A549 (cell line): Measurements from ENCODE around the gene GNE. TPM values are rescaled to one million over a fixed set of nuclear protein-coding genes. Genes with fewer than 3 reads are reported as not detected.
A peak's percentile ranks its signal among the peaks of the same experiment; 100 is the strongest.
"Not testable (repeated sequence)": the region's sequence is repeated elsewhere in the genome, so short reads cannot be mapped to it uniquely, and the experiment has no call there.

Source experiments
- ATAC-seq, 2 experiments: fragments of 200-7000 bp in 1 of 2; fragments of >200 bp in 1 of 2; cut with Nextera tagmentation in 1 of 2; cut with Tn5 transposase in 1 of 2; 3 replicates each; pipeline versions ENCODE4 v1.8.0 to v1.9.1; 2018 to 2020; ENCODE audit warnings: mild to moderate bottlenecking in 1 of 2, moderate library complexity in 1 of 2
- CTCF ChIA-PET: fragments of 300-600 bp; sonication (Branson Sonifier 250); formaldehyde crosslinking; extraction: SDS; loops from one replicate; lab custom pipeline; 2021; ENCODE audit warnings: antibody characterized with exemption, inconsistent platforms; lab: Yijun Ruan, JAX
- POLR2A ChIA-PET: fragments of 350-600 bp; formaldehyde crosslinking; extraction: SDS; loops from one replicate; lab custom pipeline; 2021; ENCODE audit warnings: antibody characterized with exemption, inconsistent platforms; lab: Yijun Ruan, JAX
- DNase-seq, 2 experiments: peaks; one replicate each; pipeline versions ENCODE4 v3.0.0 to v3.0.0-alpha.2; 2011 to 2016; ENCODE audit warnings: low read depth in 1 of 2, low spot score in 1 of 2
- FAIRE-seq: peaks from 2 replicates; lab custom pipeline; 2011; peaks lifted over from hg19 to GRCh38; lab: Jason Lieb, UNC
- H3K27ac ChIP-seq, 2 experiments: fragments of >200 bp; sonication (Bioruptor Twin); formaldehyde crosslinking; 3 replicates each; pipeline ENCODE4 v1.5.1; 2016 to 2017
- H3K4me1 ChIP-seq: fragments of >200 bp; sonication (Bioruptor Twin); formaldehyde crosslinking; 3 replicates; pipeline ENCODE4 v1.6.1; 2016
- H3K4me2 ChIP-seq: fragments of >200 bp; sonication (Bioruptor Twin); formaldehyde crosslinking; 3 replicates; pipeline ENCODE4 v1.6.1; 2016
- H3K4me3 ChIP-seq: fragments of >200 bp; sonication (Bioruptor Twin); formaldehyde crosslinking; 3 replicates; pipeline ENCODE4 v1.5.1; 2016
- H3K9me3 ChIP-seq: fragments of >200 bp; sonication (Bioruptor Twin); formaldehyde crosslinking; 3 replicates; pipeline ENCODE4 v1.6.1; 2016
- BHLHE40 ChIP-seq: IDR thresholded peaks from 2 replicates; pipeline ENCODE4 v1.6.1; 2012; ENCODE audit warnings: low read depth, low read length, inconsistent platforms
- CBX2 ChIP-seq: fragments of 200-600 bp; sonication (generic); IDR thresholded peaks from 2 replicates; pipeline ENCODE4 v1.6.1; 2016; ENCODE audit warnings: low read depth, mild to moderate bottlenecking, borderline replicate concordance
- EP300 ChIP-seq, 2 experiments: fragments of >200 bp; sonication (Bioruptor Twin); formaldehyde crosslinking; IDR thresholded peaks; 2 replicates in 1 of 2; 3 replicates in 1 of 2; pipeline ENCODE4 v1.6.1; 2016 to 2017
- ESRRA ChIP-seq: fragments of 150-350 bp; IDR thresholded peaks from 2 replicates; pipeline ENCODE4 v1.6.1; 2014; ENCODE audit warnings: mild to moderate bottlenecking, low read length, borderline replicate concordance
- FOSB ChIP-seq: fragments of 250-450 bp; sonication (Bioruptor Pico); IDR thresholded peaks from 2 replicates; pipeline ENCODE4 v1.5.0; 2020; ENCODE audit warnings: mild to moderate bottlenecking, moderate library complexity
- FOXS1 ChIP-seq: fragments of 250-450 bp; sonication (Bioruptor Pico); IDR thresholded peaks from 2 replicates; pipeline ENCODE4 v1.5.0; 2020; ENCODE audit warnings: mild to moderate bottlenecking, moderate library complexity
- GATA3 ChIP-seq: IDR thresholded peaks from 2 replicates; pipeline ENCODE4 v1.6.1; 2012; ENCODE audit warnings: borderline replicate concordance
- MAFK ChIP-seq: fragments of 450-650 bp; IDR thresholded peaks from 2 replicates; pipeline ENCODE4 v1.6.1; 2014; ENCODE audit not compliant: partially characterized antibody
- NFE2L2 ChIP-seq: fragments of 150-350 bp; conservative IDR thresholded peaks from 2 replicates; pipeline ENCODE4 v1.6.1; 2014; ENCODE audit warnings: low read length
- NR3C1 ChIP-seq: fragments of >200 bp; sonication (Bioruptor Twin); formaldehyde crosslinking; IDR thresholded peaks from 3 replicates; pipeline ENCODE4 v1.6.1; 2017
- POLR2A ChIP-seq: IDR thresholded peaks from 2 replicates; pipeline ENCODE4 v1.6.1; 2012; ENCODE audit warnings: mild to moderate bottlenecking, low read length
- POLR2AphosphoS2 ChIP-seq: conservative IDR thresholded peaks from 2 replicates; pipeline ENCODE4 v1.6.1; 2012; ENCODE audit warnings: low read length, improper control_type of control experiment, inconsistent platforms
- RAD21 ChIP-seq, 2 experiments: fragments of >200 bp in 1 of 2; sonication (Bioruptor Twin) in 1 of 2; formaldehyde crosslinking in 1 of 2; IDR thresholded peaks in 1 of 2; conservative IDR thresholded peaks in 1 of 2; 2 replicates in 1 of 2; 3 replicates in 1 of 2; pipeline ENCODE4 v1.6.1; 2012 to 2018; ENCODE audit warnings: inconsistent platforms in 1 of 2
- RARB ChIP-seq: fragments of 250-450 bp; sonication (Bioruptor Pico); IDR thresholded peaks from 2 replicates; pipeline ENCODE4 v1.8.0; 2021; ENCODE audit warnings: mild to moderate bottlenecking, moderate library complexity
- RFX5 ChIP-seq: fragments of 450-650 bp; IDR thresholded peaks from 2 replicates; pipeline ENCODE4 v1.7.1; 2014; ENCODE audit warnings: antibody characterized with exemption, mild to moderate bottlenecking, moderate library complexity
- RNF2 ChIP-seq: fragments of 200-600 bp; sonication (generic); IDR thresholded peaks from 2 replicates; pipeline ENCODE4 v1.6.1; 2016; ENCODE audit warnings: low read depth, mild to moderate bottlenecking, antibody characterized with exemption, moderate library complexity, borderline replicate concordance
- SREBF2 ChIP-seq: fragments of 450-650 bp; IDR thresholded peaks from 2 replicates; pipeline ENCODE4 v1.6.1; 2014; ENCODE audit warnings: mild to moderate bottlenecking, moderate library complexity
- TFCP2L1 ChIP-seq: fragments of 250-450 bp; sonication (Bioruptor Pico); IDR thresholded peaks from 2 replicates; pipeline ENCODE4 v1.5.0; 2021; ENCODE audit warnings: mild to moderate bottlenecking
- ZC3H11A ChIP-seq: fragments of 450-650 bp; IDR thresholded peaks from 2 replicates; pipeline ENCODE4 v1.6.1; 2014; ENCODE audit warnings: antibody characterized with exemption, mild to moderate bottlenecking
- ZFP36 ChIP-seq: fragments of 450-650 bp; IDR thresholded peaks from 2 replicates; pipeline ENCODE4 v1.6.1; 2014; ENCODE audit warnings: borderline replicate concordance; ENCODE audit not compliant: partially characterized antibody
- ZNF302 ChIP-seq: fragments of 250-450 bp; sonication (Bioruptor Pico); IDR thresholded peaks from 2 replicates; pipeline ENCODE4 v1.9.0; 2021; ENCODE audit warnings: inconsistent platforms, mild to moderate bottlenecking, moderate library complexity
- WGBS: methylation state at CpG from one replicate; pipeline ENCODE4 v1.1.6; 2017; ENCODE audit errors: missing lambda C conversion rate; 5-methylcytosine and 5-hydroxymethylcytosine counted together
- polyA plus RNA-seq, 4 experiments: library from polyadenylated mRNA; depleted of rRNA in 3 of 4; stranded (reverse); fragments of >200 nt; fragmentation: RNase III in 1 of 4; extraction: RNeasy Plus Mini Kit Qiagen cat#74134 plus additional on column Dnase treatment in 1 of 4; gene quantifications; 2 replicates in 3 of 4; 3 replicates in 1 of 4; pipeline ENCODE4 v1.2.3, GENCODE V29; 2011 to 2017
- TF ChIP-seq, protein P1 (sequence below): fragments of >200 bp; sonication (Bioruptor Twin); formaldehyde crosslinking; IDR thresholded peaks from 2 replicates; pipeline ENCODE4 v1.6.1; 2016
- TF ChIP-seq, protein P2 (sequence below): fragments of >200 bp; sonication (Bioruptor Twin); formaldehyde crosslinking; IDR thresholded peaks from 3 replicates; pipeline ENCODE4 v1.5.1; 2016
- TF ChIP-seq, protein P3 (sequence below): IDR thresholded peaks from 2 replicates; pipeline ENCODE4 v1.6.1; 2012

The GNE gene
- polyA plus RNA-seq, 2 of the 4 experiments (the other 2 are of a cell fraction): 23.0 to 32.9 TPM

GRCh38 chr9:36239675-36240074 is 18.6 kb downstream of the GNE start:
- ATAC-seq, DNase-seq, H3K27ac ChIP-seq, H3K4me2 ChIP-seq, H3K4me1 ChIP-seq, POLR2A ChIA-PET, H3K4me3 ChIP-seq, FAIRE-seq, H3K9me3 ChIP-seq: not testable (repeated sequence)
- CTCF ChIA-PET: interaction anchor here (0.8 to 1.1 kb wide), 3 partner anchors 35 to 168 kb away, joined by 3 to 5 read pairs (median 4); no protein-coding TSS in a partner anchor
- WGBS: 91% methylated on average over 3 of the region's 3 CpGs

DNA sequence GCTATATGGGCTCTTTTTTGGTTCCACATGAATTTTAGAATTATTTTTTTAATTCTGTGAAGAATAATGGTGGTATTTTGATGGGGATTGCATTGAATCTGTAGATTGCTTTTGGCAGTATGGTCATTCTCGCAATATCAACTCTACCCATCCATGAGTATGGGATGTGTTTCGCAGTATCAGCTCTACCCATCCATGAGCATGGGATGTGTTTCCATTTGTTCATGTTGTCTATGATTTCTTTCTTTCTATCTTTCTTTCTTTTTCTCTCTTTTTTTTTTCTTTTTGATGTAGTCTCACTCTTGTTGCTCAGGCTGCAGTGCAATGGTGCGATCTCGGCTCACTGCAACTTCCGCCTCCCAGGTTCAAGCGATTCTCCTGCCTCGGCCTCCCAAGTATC is 19.0 kb downstream of the GNE start:
- H3K4me2 ChIP-seq, H3K4me3 ChIP-seq, FAIRE-seq, ATAC-seq, H3K27ac ChIP-seq, H3K4me1 ChIP-seq, POLR2A ChIA-PET, DNase-seq, H3K9me3 ChIP-seq: not testable (repeated sequence)
- 98% methylated on average over 7 of the region's 7 CpGs for WGBS
- CTCF ChIA-PET: interaction anchor here (0.7 to 1.1 kb wide), 4 partner anchors 34 to 256 kb away, joined by 3 to 5 read pairs (median 4); no protein-coding TSS in a partner anchor

- FAIRE-seq: no peak
- WGBS: 92% methylated on average over 3 of the region's 3 CpGs
Observed at GRCh38 chr9:36237230-36237629, 21.0 kb downstream of the GNE start.

DNA sequence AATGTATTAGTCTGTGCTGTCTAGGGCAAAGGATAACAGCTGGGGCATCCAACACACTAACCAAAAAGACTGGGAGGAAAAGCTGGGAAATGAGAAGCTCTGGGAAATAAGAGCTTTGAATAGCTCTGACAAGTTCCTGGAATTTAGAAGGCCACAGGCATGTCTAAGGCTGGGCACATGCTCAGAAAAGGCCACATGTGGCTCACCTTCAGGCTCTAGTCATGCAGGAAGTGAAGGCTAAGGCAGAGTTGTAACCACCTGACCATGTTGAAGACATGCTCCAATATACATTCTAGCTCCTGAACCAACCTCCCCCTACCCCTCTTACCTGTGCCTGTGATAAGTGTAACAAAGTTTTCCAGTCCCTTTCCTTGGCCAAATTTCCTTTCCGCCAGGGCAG is 35.8 kb downstream of the GNE start:
- H3K4me1 ChIP-seq: no peaks in the 10 kb centered on the region
- ChIA-PET CTCF (interaction anchor here (0.8 kb wide), 1 partner anchor 12 kb away, joined by 3 read pairs; no protein-coding TSS in a partner anchor), POLR2A (no interaction called here)
- no peak overlapping the region for H3K4me2 ChIP-seq
- FAIRE-seq (no peak), ATAC-seq (no peak), DNase-seq (peak in 1 of 2 experiments; percentile 27)
- H3K4me3 ChIP-seq: no peak overlapping the region
- H3K27ac ChIP-seq: no peak overlapping the region
- H3K9me3 ChIP-seq: peaks cover 8% of the 10 kb centered on the region
- TF ChIP-seq RAD21 (conservative IDR thresholded peaks at IDR 0.05 in 1 of 2, IDR thresholded peaks at IDR 0.05 in 1 of 2): no peak
- no peak for TF ChIP-seq POLR2AphosphoS2
- no peak for TF ChIP-seq ZC3H11A
- TF ChIP-seq GATA3: no peak
- TF ChIP-seq, protein P1, sequence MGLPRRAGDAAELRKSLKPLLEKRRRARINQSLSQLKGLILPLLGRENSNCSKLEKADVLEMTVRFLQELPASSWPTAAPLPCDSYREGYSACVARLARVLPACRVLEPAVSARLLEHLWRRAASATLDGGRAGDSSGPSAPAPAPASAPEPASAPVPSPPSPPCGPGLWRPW: no peak
- TF ChIP-seq FOXS1 (CRISPR knock-in tag): no peak
- TF ChIP-seq ZNF302 (CRISPR knock-in tag): no peak
- TF ChIP-seq, protein P2, sequence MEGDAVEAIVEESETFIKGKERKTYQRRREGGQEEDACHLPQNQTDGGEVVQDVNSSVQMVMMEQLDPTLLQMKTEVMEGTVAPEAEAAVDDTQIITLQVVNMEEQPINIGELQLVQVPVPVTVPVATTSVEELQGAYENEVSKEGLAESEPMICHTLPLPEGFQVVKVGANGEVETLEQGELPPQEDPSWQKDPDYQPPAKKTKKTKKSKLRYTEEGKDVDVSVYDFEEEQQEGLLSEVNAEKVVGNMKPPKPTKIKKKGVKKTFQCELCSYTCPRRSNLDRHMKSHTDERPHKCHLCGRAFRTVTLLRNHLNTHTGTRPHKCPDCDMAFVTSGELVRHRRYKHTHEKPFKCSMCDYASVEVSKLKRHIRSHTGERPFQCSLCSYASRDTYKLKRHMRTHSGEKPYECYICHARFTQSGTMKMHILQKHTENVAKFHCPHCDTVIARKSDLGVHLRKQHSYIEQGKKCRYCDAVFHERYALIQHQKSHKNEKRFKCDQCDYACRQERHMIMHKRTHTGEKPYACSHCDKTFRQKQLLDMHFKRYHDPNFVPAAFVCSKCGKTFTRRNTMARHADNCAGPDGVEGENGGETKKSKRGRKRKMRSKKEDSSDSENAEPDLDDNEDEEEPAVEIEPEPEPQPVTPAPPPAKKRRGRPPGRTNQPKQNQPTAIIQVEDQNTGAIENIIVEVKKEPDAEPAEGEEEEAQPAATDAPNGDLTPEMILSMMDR: no peak
- no peak for TF ChIP-seq RARB (CRISPR knock-in tag)
- TF ChIP-seq ZFP36: no peak
- TF ChIP-seq SREBF2: no peak
- no peak for TF ChIP-seq NR3C1
- no peak for TF ChIP-seq NFE2L2
- TF ChIP-seq CBX2: no peak
- no peak for TF ChIP-seq EP300 (IDR thresholded peaks at IDR 0.05)
- no peak for TF ChIP-seq RFX5
- TF ChIP-seq, protein P3, sequence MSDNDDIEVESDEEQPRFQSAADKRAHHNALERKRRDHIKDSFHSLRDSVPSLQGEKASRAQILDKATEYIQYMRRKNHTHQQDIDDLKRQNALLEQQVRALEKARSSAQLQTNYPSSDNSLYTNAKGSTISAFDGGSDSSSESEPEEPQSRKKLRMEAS: no peak
- TF ChIP-seq MAFK: no peak
- TF ChIP-seq TFCP2L1 (CRISPR knock-in tag): no peak
- 100% methylated on average over 1 of the region's 1 CpG for WGBS

More at GRCh38 chr9:36237230-36237629, 21.0 kb downstream of the GNE start:
- ChIA-PET CTCF (no interaction called here), POLR2A (no interaction called here)
- no peak for DNase-seq
- no peak for ATAC-seq
- Histone ChIP-seq H3K4me2 (no peak overlapping the region), H3K4me3 (no peak overlapping the region), H3K4me1 (no peaks in the 10 kb centered on the region), H3K27ac (no peak overlapping the region), H3K9me3 (no peaks in the 10 kb centered on the region)
- no peak for TF ChIP-seq RAD21 (conservative IDR thresholded peaks at IDR 0.05 in 1 of 2, IDR thresholded peaks at IDR 0.05 in 1 of 2)
- TF ChIP-seq RNF2: no peak
- no peak for TF ChIP-seq FOSB (CRISPR knock-in tag)
- TF ChIP-seq POLR2A: no peak
- no peak for TF ChIP-seq FOXS1 (CRISPR knock-in tag)
- TF ChIP-seq MAFK: no peak
- TF ChIP-seq ESRRA: no peak
- no peak for TF ChIP-seq BHLHE40
- TF ChIP-seq SREBF2: no peak
